HFFc6 (cell line): Measurements from ENCODE around the gene ANGEL2. TPM values are rescaled to one million over a fixed set of nuclear protein-coding genes. Genes with fewer than 3 reads are reported as not detected.
"Not testable (repeated sequence)": the region's sequence is repeated elsewhere in the genome, so short reads cannot be mapped to it uniquely, and the experiment has no call there.

Experiments used
- DNase-seq: peaks from one replicate; pipeline ENCODE4 v3.0.0-alpha.2; 2018
- H3K27ac Mint-ChIP-seq: 2 replicates; pipeline ENCODE4 v1.8.0; 2020; ENCODE audit warnings: mild to moderate bottlenecking, mixed read lengths
- H3K27me3 Mint-ChIP-seq: 2 replicates; pipeline ENCODE4 v1.8.0; 2021; ENCODE audit warnings: mild to moderate bottlenecking, moderate library complexity, mixed read lengths; ENCODE audit not compliant: insufficient read depth
- H3K36me3 Mint-ChIP-seq: 2 replicates; pipeline ENCODE4 v1.8.0; 2021; ENCODE audit warnings: low read depth, mixed read lengths
- H3K4me1 Mint-ChIP-seq: 2 replicates; pipeline ENCODE4 v1.8.0; 2020; ENCODE audit warnings: low read depth, mixed read lengths
- H3K4me3 Mint-ChIP-seq: 2 replicates; pipeline ENCODE4 v1.8.0; 2020; ENCODE audit warnings: mild to moderate bottlenecking, moderate library complexity, mixed read lengths
- H3K9me3 Mint-ChIP-seq: 2 replicates; pipeline ENCODE4 v1.8.0; 2020; ENCODE audit warnings: mild to moderate bottlenecking, mixed read lengths
- CTCF ChIP-seq: fragments of 200-600 bp; sonication (generic); IDR thresholded peaks from 2 replicates; pipeline ENCODE4 v1.5.0; 2021; ENCODE audit warnings: antibody characterized with exemption, mild to moderate bottlenecking
- total RNA-seq, 6 experiments: library from RNA; stranded (reverse); fragmentation: NEBNext Ultra II Directional; extraction: Animal tissue kit (Norgen Biotek cat#: 25700); gene quantifications; 2 replicates in 1 of 6; 3 replicates in 5 of 6; pipeline ENCODE4 v1.2.3, GENCODE V29; 2021

Gene ANGEL2
- total RNA-seq, 6 experiments from 2014 or later = 21.0 to 27.2 (median 24.4) TPM

DNA sequence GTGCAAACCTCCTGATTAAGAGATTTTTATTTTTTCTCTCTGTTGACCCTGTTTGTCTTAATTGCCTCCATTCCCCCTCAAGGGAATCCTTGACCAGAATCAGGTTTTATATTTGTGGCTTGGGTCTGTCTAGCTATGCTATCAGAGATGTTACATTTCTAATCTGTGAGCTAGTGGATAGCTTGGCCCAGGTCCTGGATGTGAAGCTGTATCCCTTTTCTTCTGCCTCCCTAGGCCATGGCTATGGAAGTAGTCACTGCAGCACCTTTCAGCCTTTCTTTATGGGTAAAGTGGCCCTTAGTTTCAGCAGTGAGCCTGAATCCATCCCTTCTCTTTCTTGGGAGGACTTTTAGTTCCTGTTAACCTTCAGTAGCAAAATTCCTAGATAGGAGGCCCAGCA, 17.0 kb upstream of the ANGEL2 start:
- no peak for TF ChIP-seq CTCF
- DNase-seq = no peak
- H3K36me3 Mint-ChIP-seq = no peaks in the 10 kb centered on the region
- H3K27me3 Mint-ChIP-seq = peaks cover 22% of the 10 kb centered on the region
- H3K4me1 Mint-ChIP-seq = peaks cover 5% of the 10 kb centered on the region; the same call in 1 of the 2 replicates
- no peak overlapping the region for H3K4me3 Mint-ChIP-seq
- H3K27ac Mint-ChIP-seq = no peak overlapping the region
- H3K9me3 Mint-ChIP-seq = no peaks in the 10 kb centered on the region

GRCh38 chr1:213027024-213027423, 11.4 kb upstream of the ANGEL2 start:
- not testable (repeated sequence) for DNase-seq, H3K4me1 Mint-ChIP-seq, H3K4me3 Mint-ChIP-seq, H3K9me3 Mint-ChIP-seq, H3K36me3 Mint-ChIP-seq, H3K27ac Mint-ChIP-seq
- H3K27me3 Mint-ChIP-seq = peaks cover 23% of the 10 kb centered on the region

GRCh38 chr1:213020016-213020415, 4.3 kb upstream of the ANGEL2 start:
- H3K4me3 Mint-ChIP-seq = no peak overlapping the region
- H3K9me3 Mint-ChIP-seq = no peaks in the 10 kb centered on the region

GRCh38 chr1:213019450-213019849, 3.8 kb upstream of the ANGEL2 start:
- no peak for DNase-seq
- Mint-ChIP-seq H3K4me1 (peaks cover 2% of the 10 kb centered on the region; the same call in 1 of the 2 replicates), H3K27ac (no peak overlapping the region), H3K27me3 (peaks cover 7% of the 10 kb centered on the region; the same call in 1 of the 2 replicates), H3K9me3 (no peaks in the 10 kb centered on the region), H3K4me3 (no peak overlapping the region), H3K36me3 (no peaks in the 10 kb centered on the region)
- no peak for TF ChIP-seq CTCF

More at GRCh38 chr1:213020016-213020415, 4.3 kb upstream of the ANGEL2 start:
- TF ChIP-seq CTCF = no peak
- Mint-ChIP-seq H3K4me1 (no peaks in the 10 kb centered on the region), H3K27me3 (peaks cover 7% of the 10 kb centered on the region; the same call in 1 of the 2 replicates), H3K27ac (no peak overlapping the region), H3K36me3 (no peaks in the 10 kb centered on the region)
- no peak for DNase-seq

GRCh38 chr1:213017447-213018273, 2.0 kb upstream of the ANGEL2 start:
- no peak for TF ChIP-seq CTCF
- H3K4me3 Mint-ChIP-seq = no peak overlapping the region
- no peak overlapping the region for H3K27ac Mint-ChIP-seq
- peaks cover 7% of the 10 kb centered on the region; the same call in 1 of the 2 replicates for H3K27me3 Mint-ChIP-seq
- no peak for DNase-seq
- H3K36me3 Mint-ChIP-seq = no peaks in the 10 kb centered on the region
- H3K4me1 Mint-ChIP-seq = peaks cover 13% of the 10 kb centered on the region
- no peaks in the 10 kb centered on the region for H3K9me3 Mint-ChIP-seq

DNA sequence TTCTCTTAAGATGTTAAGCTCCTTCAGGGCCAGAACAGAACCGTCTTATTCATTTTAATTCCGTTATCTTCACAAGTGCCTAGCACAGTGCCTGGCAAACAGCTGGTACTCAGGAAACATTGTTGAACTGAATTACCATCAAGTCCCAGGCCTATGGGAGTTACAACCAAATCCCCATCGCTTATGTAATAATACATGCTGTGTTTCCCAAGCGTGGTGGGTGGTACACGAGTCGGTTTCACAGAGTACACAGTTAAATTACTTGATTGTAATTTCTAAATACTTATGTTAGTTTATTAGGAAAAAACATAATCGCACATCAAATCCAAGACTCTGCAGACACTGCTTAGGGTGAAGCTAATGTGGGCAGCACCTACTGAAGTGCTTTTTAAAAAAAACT, 1.0 kb downstream of the ANGEL2 start:
- no peak for DNase-seq

More for the DNA sequence above, 1.0 kb downstream of the ANGEL2 start:
- TF ChIP-seq CTCF = no peak
- Mint-ChIP-seq H3K36me3 (no peaks in the 10 kb centered on the region), H3K27ac (peak overlapping the region; percentile 99), H3K4me1 (peaks cover 13% of the 10 kb centered on the region), H3K27me3 (0 out of 2 replicates have a peak, but pooled peaks cover under 1% of the 10 kb centered on the region), H3K4me3 (peak overlapping the region; percentile 100), H3K9me3 (no peaks in the 10 kb centered on the region)
